Smooth muscle cell (in vitro differentiated cells): ENCODE measurements around the gene ALLC. TPM values are rescaled to one million over a fixed set of nuclear protein-coding genes. Genes with fewer than 3 reads are reported as not detected.

Source experiments
- DNase-seq: peaks from one replicate; lab custom pipeline; 2025; ENCODE audit not compliant: unreplicated experiment; lab: John Stamatoyannopoulos, UW
- H2AFZ ChIP-seq: fragments of 200-600 bp; sonication (generic); 2 replicates; pipeline ENCODE4 v1.6.0; 2016; ENCODE audit warnings: antibody characterized with exemption, low read depth, mild to moderate bottlenecking
- H3F3A ChIP-seq: fragments of 200-600 bp; sonication (generic); 2 replicates; pipeline ENCODE4 v1.6.0; 2017; ENCODE audit warnings: antibody characterized with exemption, low read depth
- H3K27ac ChIP-seq: fragments of 200-600 bp; sonication (generic); 2 replicates; pipeline ENCODE4 v1.5.1; 2016; ENCODE audit warnings: low read depth, mild to moderate bottlenecking
- H3K27me3 ChIP-seq: fragments of 200-600 bp; sonication (generic); 2 replicates; pipeline ENCODE4 v1.6.1; 2016; ENCODE audit warnings: low read depth, mild to moderate bottlenecking
- H3K36me3 ChIP-seq: fragments of 200-600 bp; sonication (generic); 2 replicates; pipeline ENCODE4 v1.5.1; 2016; ENCODE audit warnings: low read depth
- H3K4me1 ChIP-seq: fragments of 200-600 bp; sonication (generic); 2 replicates; pipeline ENCODE4 v1.5.1; 2016; ENCODE audit warnings: low read depth
- H3K4me2 ChIP-seq: fragments of 200-600 bp; sonication (generic); 2 replicates; pipeline ENCODE4 v1.6.0; 2016; ENCODE audit warnings: mild to moderate bottlenecking
- H3K4me3 ChIP-seq: fragments of 200-600 bp; sonication (generic); 2 replicates; pipeline ENCODE4 v1.5.1; 2016; ENCODE audit warnings: mild to moderate bottlenecking
- H3K79me2 ChIP-seq: fragments of 200-600 bp; sonication (generic); 2 replicates; pipeline ENCODE4 v1.6.0; 2016; ENCODE audit warnings: low read depth, mild to moderate bottlenecking
- H3K9ac ChIP-seq: fragments of 200-600 bp; sonication (generic); 2 replicates; pipeline ENCODE4 v1.6.0; 2016; ENCODE audit warnings: low read depth
- H3K9me3 ChIP-seq: fragments of 200-600 bp; sonication (generic); replicated peaks from 2 replicates; pipeline ENCODE4 v1.5.1; 2016; ENCODE audit warnings: low read depth
- H4K20me1 ChIP-seq: fragments of 200-600 bp; sonication (generic); 2 replicates; pipeline ENCODE4 v1.6.0; 2016; ENCODE audit warnings: low read depth
- WGBS: methylation state at CpG from one replicate; pipeline ENCODE4 v1.1.7; 2016; ENCODE audit warnings: low lambda C conversion rate; 5-methylcytosine and 5-hydroxymethylcytosine counted together
- polyA plus RNA-seq: library from polyadenylated mRNA; unstranded; fragments of >200 nt; fragmentation: Nextera tagmentation; extraction: Ambion mirVana; gene quantifications from 2 replicates; pipeline ENCODE4 v1.2.1, GENCODE V29; 2016
- total RNA-seq: library from RNA; depleted of rRNA; stranded (reverse); fragments of >200 nt; gene quantifications from 2 replicates; pipeline ENCODE4 v1.2.3, GENCODE V29; 2014
- TF ChIP-seq, protein P1 (sequence below): fragments of 200-600 bp; sonication (generic); IDR thresholded peaks from 2 replicates; pipeline ENCODE4 v1.5.1; 2017; ENCODE audit warnings: borderline replicate concordance, mild to moderate bottlenecking, antibody characterized with exemption; ENCODE audit not compliant: insufficient read depth, poor library complexity, severe bottlenecking

The ALLC gene
- total and polyA plus RNA-seq, 2 experiments from 2014 or later: not detected

DNA sequence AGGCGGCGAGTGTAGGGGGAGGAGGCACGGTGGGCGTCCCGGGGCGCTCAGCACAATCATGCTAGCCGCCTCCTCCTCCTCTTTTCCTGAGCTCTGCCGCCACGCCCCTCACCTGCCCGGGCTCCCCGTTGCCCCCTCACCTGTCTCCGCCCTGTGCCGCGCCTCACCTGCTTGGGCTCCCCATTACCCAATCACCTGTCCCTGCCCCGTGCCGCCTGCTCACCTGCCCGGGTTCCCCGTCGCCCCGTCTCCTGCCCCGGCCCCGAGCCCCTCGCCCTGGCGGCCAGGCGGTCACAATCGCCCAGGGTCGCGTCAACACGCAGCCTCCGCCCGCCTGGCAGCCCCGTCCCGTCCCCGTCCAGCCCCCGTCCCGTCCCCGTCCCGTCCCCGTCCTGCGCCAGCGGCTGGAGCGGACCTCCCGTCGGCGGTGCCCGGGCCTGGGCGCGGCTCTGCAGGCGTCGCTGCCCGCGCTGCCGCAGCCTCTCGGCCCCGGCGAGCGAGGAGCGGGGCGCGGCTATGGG is 45.3 kb downstream of the ALLC start, which contains the start of gene DCDC2C:
Gene DCDC2C (plus strand): TSS at position 340 of the 521 bp plus-strand sequence. CDS start 177 bp downstream, at position 517.
- Histone ChIP-seq H3K4me2 (no peak within 1 kb of the TSS), H3F3A (no peaks in the 10 kb centered on the region), H3K4me1 (peaks cover 3% of the 10 kb centered on the region), H3K9me3 (no peaks in the 10 kb centered on the region), H3K27me3 (no peaks in the 10 kb centered on the region), H3K9ac (no peak within 1 kb of the TSS), H3K27ac (no peak within 1 kb of the TSS), H4K20me1 (no peaks in the 10 kb centered on the region), H3K4me3 (no peak within 1 kb of the TSS), H2AFZ (no peak within 1 kb of the TSS), H3K79me2 (no peaks in the 10 kb centered on the region), H3K36me3 (no peaks in the 10 kb centered on the region)
- 100% methylated on average over 10 of the region's 60 CpGs for WGBS
- no peak for DNase-seq
- TF ChIP-seq, protein P1, sequence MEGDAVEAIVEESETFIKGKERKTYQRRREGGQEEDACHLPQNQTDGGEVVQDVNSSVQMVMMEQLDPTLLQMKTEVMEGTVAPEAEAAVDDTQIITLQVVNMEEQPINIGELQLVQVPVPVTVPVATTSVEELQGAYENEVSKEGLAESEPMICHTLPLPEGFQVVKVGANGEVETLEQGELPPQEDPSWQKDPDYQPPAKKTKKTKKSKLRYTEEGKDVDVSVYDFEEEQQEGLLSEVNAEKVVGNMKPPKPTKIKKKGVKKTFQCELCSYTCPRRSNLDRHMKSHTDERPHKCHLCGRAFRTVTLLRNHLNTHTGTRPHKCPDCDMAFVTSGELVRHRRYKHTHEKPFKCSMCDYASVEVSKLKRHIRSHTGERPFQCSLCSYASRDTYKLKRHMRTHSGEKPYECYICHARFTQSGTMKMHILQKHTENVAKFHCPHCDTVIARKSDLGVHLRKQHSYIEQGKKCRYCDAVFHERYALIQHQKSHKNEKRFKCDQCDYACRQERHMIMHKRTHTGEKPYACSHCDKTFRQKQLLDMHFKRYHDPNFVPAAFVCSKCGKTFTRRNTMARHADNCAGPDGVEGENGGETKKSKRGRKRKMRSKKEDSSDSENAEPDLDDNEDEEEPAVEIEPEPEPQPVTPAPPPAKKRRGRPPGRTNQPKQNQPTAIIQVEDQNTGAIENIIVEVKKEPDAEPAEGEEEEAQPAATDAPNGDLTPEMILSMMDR: no peak

DNA sequence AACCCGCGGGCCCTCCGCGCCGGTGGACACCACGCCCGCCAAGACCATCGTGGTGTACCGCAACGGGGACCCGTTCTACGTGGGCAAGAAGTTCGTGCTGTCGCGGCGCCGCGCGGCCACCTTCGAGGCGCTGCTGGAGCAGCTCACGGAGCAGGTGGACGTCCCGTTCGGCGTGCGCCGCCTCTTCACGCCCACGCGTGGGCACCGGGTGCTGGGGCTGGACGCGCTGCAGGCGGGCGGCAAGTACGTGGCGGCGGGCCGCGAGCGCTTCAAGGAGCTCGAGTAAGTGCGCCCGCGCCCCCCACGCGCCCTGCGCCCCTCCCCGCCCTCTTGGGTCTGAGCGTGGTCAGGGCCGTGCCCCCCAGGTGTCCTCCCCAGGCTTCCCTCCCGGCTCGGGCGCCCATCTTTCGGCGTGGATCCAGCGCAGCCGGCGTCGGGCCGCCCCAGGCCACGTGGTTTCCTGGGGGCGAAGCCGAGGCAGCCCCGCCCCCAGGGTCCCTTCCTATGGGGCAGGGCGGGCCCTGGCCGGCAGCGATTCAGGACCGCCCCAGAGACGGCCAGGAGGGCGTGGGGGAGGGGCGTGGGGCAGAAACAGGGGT is 45.9 kb downstream of the ALLC start:
- DNase-seq: no peak
- Histone ChIP-seq H3K9me3 (no peaks in the 10 kb centered on the region), H3K27ac (no peak overlapping the region), H4K20me1 (no peaks in the 10 kb centered on the region), H3K4me2 (no peak overlapping the region), H3K27me3 (no peaks in the 10 kb centered on the region), H3K79me2 (no peaks in the 10 kb centered on the region), H3K36me3 (no peaks in the 10 kb centered on the region), H3K4me3 (no peak overlapping the region), H3K9ac (no peak overlapping the region), H2AFZ (no peak overlapping the region), H3K4me1 (peaks cover 3% of the 10 kb centered on the region), H3F3A (no peaks in the 10 kb centered on the region)
- TF ChIP-seq, protein P1: no peak
- 97% methylated on average over 54 of the region's 73 CpGs for WGBS

DNA sequence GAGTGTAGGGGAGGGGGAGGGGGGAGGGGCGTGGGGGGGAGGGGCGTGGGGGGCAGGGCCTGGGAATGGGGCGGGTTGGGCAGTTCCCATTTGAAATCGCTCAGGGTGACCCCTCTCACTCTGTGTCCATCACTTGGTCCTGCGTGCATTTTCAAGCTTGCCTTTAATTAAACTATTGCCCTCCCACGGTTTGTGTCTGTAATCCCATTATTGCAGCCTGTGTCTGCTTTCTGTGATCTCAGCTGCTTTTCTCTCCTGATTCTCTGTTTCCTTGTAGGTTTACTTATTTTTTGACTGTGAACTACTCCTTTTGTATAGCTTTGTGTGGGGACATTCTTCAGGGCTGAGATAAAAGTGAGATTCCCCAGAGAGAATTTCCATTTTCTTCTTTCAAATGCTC is 46.7 kb downstream of the ALLC start:
- Histone ChIP-seq H3F3A (no peaks in the 10 kb centered on the region), H4K20me1 (no peaks in the 10 kb centered on the region), H3K4me2 (no peak overlapping the region), H3K27ac (no peak overlapping the region), H3K79me2 (no peaks in the 10 kb centered on the region), H2AFZ (no peak overlapping the region), H3K9me3 (no peaks in the 10 kb centered on the region), H3K36me3 (no peaks in the 10 kb centered on the region), H3K4me1 (peaks cover 3% of the 10 kb centered on the region), H3K27me3 (no peaks in the 10 kb centered on the region), H3K4me3 (no peak overlapping the region), H3K9ac (no peak overlapping the region)
- TF ChIP-seq, protein P1: no peak
- WGBS: 88% methylated on average over 1 of the region's 6 CpGs
- DNase-seq: no peak

DNA sequence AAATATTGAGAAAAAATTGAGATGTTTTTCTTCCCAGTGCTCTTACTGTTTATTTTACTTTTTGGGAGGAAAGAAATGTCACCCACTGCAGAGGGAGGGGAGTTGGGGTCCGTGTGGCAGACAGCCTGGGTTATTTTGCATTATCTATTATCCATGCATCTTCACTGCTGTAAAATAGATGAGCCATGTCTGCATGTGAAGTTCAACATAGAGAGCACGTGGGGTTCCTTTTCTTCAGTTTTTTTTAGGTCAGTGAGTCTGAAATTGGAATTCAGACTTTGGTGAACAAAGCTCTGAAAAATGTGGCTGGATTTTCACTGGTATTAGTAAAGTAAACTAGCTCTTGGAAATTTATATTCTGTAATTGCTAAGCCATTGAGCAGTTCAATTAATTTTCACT is 47.8 kb downstream of the ALLC start:
- Histone ChIP-seq H2AFZ (no peak overlapping the region), H4K20me1 (no peaks in the 10 kb centered on the region), H3K79me2 (no peaks in the 10 kb centered on the region), H3K9ac (no peak overlapping the region), H3K27me3 (no peaks in the 10 kb centered on the region), H3K4me2 (no peak overlapping the region), H3K4me3 (no peak overlapping the region), H3K27ac (no peak overlapping the region), H3K36me3 (no peaks in the 10 kb centered on the region), H3F3A (no peaks in the 10 kb centered on the region), H3K9me3 (no peaks in the 10 kb centered on the region), H3K4me1 (peaks cover 3% of the 10 kb centered on the region)
- WGBS: 56% methylated on average over 2 of the region's 2 CpGs
- DNase-seq: no peak
- TF ChIP-seq, protein P1: no peak
